H1 (cell line): Measurements from ENCODE around the gene UBP1. TPM values are rescaled to one million over a fixed set of nuclear protein-coding genes. Genes with fewer than 3 reads are reported as not detected.

Source experiments
- BRCA1 ChIP-seq: IDR thresholded peaks from 2 replicates; pipeline ENCODE4 v1.6.1; 2012; ENCODE audit warnings: low read depth, low read length, improper control_type of control experiment
- CHD2 ChIP-seq: IDR thresholded peaks from 2 replicates; pipeline ENCODE4 v1.6.1; 2012; ENCODE audit warnings: low read length, improper control_type of control experiment
- RAD21 ChIP-seq, 2 experiments: IDR thresholded peaks in 1 of 2; conservative IDR thresholded peaks in 1 of 2; 2 replicates each; pipeline ENCODE4 v1.6.1; 2011; ENCODE audit warnings: low read depth in 2 of 2, low read length in 2 of 2, improper control_type of control experiment in 1 of 2, inconsistent platforms in 1 of 2, mild to moderate bottlenecking in 1 of 2, moderate library complexity in 1 of 2
- RXRA ChIP-seq: IDR thresholded peaks from 2 replicates; pipeline ENCODE4 v1.6.1; 2011; ENCODE audit warnings: low read depth, mild to moderate bottlenecking, low read length, moderate library complexity; ENCODE audit not compliant: insufficient read depth
- TAF7 ChIP-seq: optimal IDR thresholded peaks from 2 replicates; pipeline ENCODE3; 2011; ENCODE audit warnings: low read depth, mild to moderate bottlenecking, inconsistent platforms, low read length, moderate library complexity, borderline replicate concordance
- polyA plus RNA-seq, 7 experiments: library from polyadenylated mRNA; depleted of rRNA in 3 of 7; stranded (reverse) in 5 of 7; unstranded in 2 of 7; fragments of >200 nt in 5 of 7; fragments of 200-250 nt in 2 of 7; gene quantifications; 1 replicate in 5 of 7; 2 replicates in 1 of 7; 4 replicates in 1 of 7; pipeline versions ENCODE4 v1.2.1 to v1.2.3, GENCODE V29; 2011 to 2013; ENCODE audit warnings: missing spikeins in 2 of 7, mixed read lengths in 2 of 7
- total RNA-seq: library from RNA; stranded (reverse); fragmentation: NEBNext Ultra II Directional; extraction: Animal tissue kit (Norgen Biotek cat#: 25700); gene quantifications from 2 replicates; pipeline ENCODE4 v1.2.1, GENCODE V29; 2021

UBP1 gene
- total and polyA plus RNA-seq, 2 of the 8 experiments (the other 6 are each of a cell fraction or from before 2014, with no cell fraction given): 47.3 to 71.9 TPM

GRCh38 chr3:33358172-33358781, 81.9 kb downstream of the UBP1 start (continued):
- TF ChIP-seq CHD2 (no peak), RXRA (no peak), BRCA1 (no peak), RAD21 (IDR thresholded peaks at IDR 0.05 in 1 of 2, conservative IDR thresholded peaks at IDR 0.05 in 1 of 2; ENCODE audit: low read depth in 2 of 2, low read length in 2 of 2) (no peak), TAF7 (no peak)
